ENCODE measurements around the gene CHIC1.
"Not testable (repeated sequence)": the region's sequence is repeated elsewhere in the genome, so short reads cannot be mapped to it uniquely, and the experiment has no call there.

Gene CHIC1

DNA sequence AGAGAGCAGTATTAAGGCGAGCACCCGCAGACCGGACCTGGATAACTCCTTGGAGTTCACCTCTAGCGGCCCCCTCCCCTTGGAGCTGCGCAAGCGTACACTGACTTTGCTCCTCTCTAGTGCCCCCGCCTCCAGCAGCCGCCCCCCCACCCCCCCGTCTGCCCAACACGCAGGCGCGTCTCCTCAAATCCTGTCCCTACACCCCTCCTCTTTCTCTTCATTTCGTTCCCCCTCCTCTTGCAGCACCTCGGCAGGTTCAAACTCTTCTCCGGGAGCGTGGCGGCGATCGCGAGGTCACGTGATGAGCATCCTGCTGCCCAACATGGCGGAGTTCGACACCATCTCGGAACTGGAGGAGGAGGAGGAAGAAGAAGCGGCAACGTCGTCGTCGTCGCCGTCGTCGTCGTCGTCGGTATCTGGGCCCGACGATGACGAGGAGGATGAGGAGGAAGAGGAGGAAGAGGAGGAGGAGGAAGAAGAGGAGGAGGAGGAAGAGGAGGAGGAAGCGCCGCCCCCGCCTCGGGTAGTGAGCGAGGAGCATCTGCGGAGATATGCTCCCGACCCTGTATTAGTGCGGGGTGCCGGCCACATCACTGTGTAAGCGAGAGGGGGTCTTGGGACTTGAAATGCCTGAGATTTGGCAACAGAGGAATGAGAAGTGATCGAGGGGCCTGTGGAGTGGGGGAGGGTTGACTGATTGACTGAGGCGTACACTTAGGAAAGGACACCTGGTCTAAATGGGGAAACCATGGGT is at the start of gene CHIC1:
TSS of gene CHIC1 (plus strand) at position 214 of the 754 bp plus-strand sequence. CDS start at position 302, 88 bp downstream.
- Histone ChIP-seq H3K36me3 (ENCODE audit: insufficient read depth, low read length) (no peaks in the 10 kb centered on the region), H3K4me1 (ENCODE audit: insufficient read depth, low read length) (no peaks in the 10 kb centered on the region), H3K9ac (ENCODE audit: low read depth, low read length) (peak within 1 kb of the TSS; percentile 54), H3K9me3 (ENCODE audit: control insufficient read depth, insufficient read depth, low read length) (no peaks in the 10 kb centered on the region)

DNA sequence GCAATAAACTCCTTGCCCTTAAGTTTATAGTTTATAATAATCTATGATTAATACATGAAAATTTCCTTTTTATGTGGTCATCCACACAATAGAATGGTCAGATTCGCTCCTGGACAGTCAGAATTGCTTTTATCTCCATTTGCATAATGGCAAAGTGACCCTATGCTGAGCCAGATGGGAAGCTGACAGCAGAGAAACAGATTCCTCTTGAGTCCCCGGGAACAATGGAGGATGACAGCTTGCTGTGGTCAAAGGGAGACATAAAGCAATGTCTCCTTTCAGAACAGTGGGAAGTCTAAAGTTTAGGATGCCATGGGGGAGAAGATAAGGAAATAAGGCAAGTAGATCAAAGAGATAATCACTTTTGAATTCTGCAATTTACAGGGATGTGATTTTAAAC is 40.2 kb upstream of the CHIC1 start:
- H3K9me3 ChIP-seq (ENCODE audit: control insufficient read depth, insufficient read depth, low read length); H3K9ac ChIP-seq (ENCODE audit: low read depth, low read length); H3K36me3 ChIP-seq (ENCODE audit: insufficient read depth, low read length): not testable (repeated sequence)
- peaks cover 17% of the 10 kb centered on the region for H3K4me1 ChIP-seq (ENCODE audit: insufficient read depth, low read length)

DNA sequence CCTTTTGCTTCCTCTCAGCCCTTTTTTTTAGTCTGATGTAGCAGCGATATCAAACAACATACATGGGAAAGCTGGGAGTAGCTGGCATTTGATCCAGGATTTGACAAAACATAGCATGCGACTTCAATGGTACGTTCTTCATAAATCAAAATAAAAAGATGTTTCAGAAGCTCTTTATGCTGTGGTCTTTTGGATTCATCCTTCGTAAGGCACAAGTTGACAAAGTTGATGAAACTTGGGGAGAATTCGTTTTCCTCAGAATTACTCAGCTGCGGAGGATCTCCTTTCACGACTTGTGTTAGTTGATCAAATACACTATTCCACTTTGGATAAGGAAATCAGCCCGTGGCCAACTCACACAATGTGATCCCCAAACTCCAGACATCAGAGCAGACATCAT is 38.1 kb upstream of the CHIC1 start:
- Histone ChIP-seq H3K36me3 (ENCODE audit: insufficient read depth, low read length) (no peaks in the 10 kb centered on the region; the same call in 1 of the 2 replicates), H3K9me3 (ENCODE audit: control insufficient read depth, insufficient read depth, low read length) (peaks cover 6% of the 10 kb centered on the region), H3K9ac (ENCODE audit: low read depth, low read length) (no peak overlapping the region), H3K4me1 (ENCODE audit: insufficient read depth, low read length) (peaks cover 17% of the 10 kb centered on the region)

DNA sequence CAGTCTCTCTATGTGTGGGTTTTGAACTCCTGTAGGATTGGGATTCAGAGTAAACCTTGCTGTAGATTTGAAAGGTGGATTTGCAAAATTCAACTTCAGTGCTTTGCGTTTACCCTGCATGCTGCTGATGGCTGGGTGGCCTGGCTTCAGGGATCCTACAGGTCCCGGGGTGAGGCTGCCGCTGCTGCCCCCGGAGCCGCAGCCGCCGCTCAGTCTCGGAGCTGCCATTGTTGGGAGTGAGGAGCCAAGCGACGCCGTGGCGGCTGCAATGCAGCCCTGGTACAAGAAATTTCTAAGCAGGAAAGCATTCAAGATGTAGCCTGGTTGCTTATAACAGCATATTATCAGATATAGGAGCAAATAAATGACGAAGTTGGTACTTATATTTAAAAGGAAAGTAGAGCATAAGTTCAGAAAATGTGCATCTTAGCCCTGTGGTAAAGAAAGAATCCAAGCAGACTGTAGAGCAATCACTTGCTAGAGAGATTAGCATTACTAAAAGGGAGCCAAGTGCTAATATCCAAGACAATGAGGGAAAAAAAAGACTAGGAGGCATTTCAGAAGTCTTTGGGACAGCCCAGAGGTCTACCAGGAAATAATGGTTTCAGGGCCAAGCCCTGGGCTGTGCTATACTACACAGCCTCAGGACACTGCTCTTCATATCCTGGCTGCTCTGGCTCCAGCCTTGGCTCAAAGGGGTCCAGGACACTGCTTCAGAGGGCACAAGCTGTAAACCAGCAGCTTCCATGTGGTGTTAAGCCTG is 36.9 kb upstream of the CHIC1 start:
- Histone ChIP-seq H3K4me1 (ENCODE audit: insufficient read depth, low read length) (peaks cover 17% of the 10 kb centered on the region), H3K9ac (ENCODE audit: low read depth, low read length) (peak overlapping the region; percentile 29; the same call in 1 of the 2 replicates), H3K36me3 (ENCODE audit: insufficient read depth, low read length) (no peaks in the 10 kb centered on the region; the same call in 1 of the 2 replicates), H3K9me3 (ENCODE audit: control insufficient read depth, insufficient read depth, low read length) (peaks cover 6% of the 10 kb centered on the region)

DNA sequence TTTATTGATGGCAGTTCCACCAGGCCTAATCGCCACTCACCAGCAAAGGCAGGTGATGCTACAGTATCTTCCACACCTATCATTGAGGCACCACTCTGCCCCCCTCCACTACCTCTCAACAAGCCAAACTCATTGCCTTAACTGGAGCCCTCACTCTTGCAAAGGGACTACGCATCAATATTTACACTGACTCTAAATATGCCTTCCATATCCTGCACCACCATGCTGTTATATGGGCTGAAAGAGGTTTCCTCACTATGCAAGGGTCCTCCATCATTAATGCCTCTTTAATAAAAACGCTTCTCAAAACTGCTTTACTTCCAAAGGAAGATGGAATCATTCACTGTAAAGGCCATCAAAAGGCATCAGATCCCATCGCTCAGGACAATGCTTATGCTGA is 31.3 kb upstream of the CHIC1 start:
- not testable (repeated sequence) for H3K9ac ChIP-seq (ENCODE audit: low read depth, low read length); H3K36me3 ChIP-seq (ENCODE audit: insufficient read depth, low read length); H3K9me3 ChIP-seq (ENCODE audit: control insufficient read depth, insufficient read depth, low read length); H3K4me1 ChIP-seq (ENCODE audit: insufficient read depth, low read length)

DNA sequence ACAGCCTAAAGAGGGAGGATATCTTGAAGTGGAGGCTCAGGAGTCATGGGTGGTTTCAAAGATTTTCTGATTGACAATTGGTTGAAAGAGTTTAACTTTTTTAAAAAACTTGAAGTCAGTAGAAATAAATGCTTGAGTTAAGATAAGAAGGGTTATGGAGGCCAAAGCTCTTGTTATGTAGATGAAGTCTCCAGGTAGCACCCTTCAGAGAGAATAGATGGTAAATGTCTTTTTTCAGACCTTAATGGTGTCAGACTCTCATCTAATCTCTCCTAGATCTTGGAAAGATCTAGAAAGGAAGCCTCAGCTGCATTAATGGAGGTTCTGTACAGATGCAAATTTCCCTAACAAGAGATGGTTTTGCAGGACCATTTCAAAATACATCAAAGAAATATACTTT is 6.8 kb upstream of the CHIC1 start:
- H3K36me3 ChIP-seq (ENCODE audit: insufficient read depth, low read length) = no peaks in the 10 kb centered on the region

DNA sequence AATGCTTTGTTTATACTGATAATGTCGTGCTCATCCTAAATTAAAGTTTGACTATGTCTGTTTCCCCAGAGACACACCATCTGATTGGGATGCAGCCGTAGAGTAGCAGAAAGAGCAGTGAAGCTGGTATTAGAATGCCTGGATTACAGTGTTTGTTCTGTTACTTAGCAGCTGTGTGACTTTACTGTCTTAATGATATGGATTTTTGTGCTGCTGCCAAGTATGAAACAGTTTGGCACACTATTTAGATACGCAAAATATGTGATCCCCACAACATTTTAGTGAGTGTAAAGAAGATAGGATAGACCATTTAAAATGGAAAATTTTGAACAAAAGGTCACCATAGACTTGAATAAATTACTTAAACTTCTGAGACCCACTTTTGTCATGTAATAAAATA is 1.2 kb upstream of the CHIC1 start:
- H3K9me3 ChIP-seq (ENCODE audit: control insufficient read depth, insufficient read depth, low read length) = no peaks in the 10 kb centered on the region
- no peaks in the 10 kb centered on the region for H3K36me3 ChIP-seq (ENCODE audit: insufficient read depth, low read length)
- H3K4me1 ChIP-seq (ENCODE audit: insufficient read depth, low read length) = no peaks in the 10 kb centered on the region
- H3K9ac ChIP-seq (ENCODE audit: low read depth, low read length) = no peak overlapping the region

More for the DNA sequence above, 6.8 kb upstream of the CHIC1 start:
- no peaks in the 10 kb centered on the region for H3K9me3 ChIP-seq (ENCODE audit: control insufficient read depth, insufficient read depth, low read length)
- no peak overlapping the region for H3K9ac ChIP-seq (ENCODE audit: low read depth, low read length)
- peaks cover 4% of the 10 kb centered on the region; the same call in 1 of the 2 replicates for H3K4me1 ChIP-seq (ENCODE audit: insufficient read depth, low read length)

DNA sequence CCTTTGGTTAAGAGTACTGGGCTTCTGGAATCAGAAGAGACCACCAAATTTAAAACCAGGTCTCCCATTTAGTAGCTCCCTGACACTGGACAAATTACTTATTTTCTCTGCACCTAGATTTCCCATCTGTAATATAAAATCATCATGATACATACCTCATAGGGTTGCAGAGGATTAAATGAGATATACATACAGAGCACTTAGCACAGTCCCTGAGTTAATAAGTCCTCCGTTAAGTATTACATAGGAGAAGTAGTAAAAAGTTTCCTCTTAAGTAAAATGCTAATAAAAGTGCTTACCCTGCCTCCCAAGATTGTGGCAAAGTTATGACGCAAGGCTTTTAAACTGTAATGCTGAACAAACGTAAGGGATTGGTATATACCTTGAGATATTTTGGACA is 539 bp upstream of the CHIC1 start:
- H3K36me3 ChIP-seq (ENCODE audit: insufficient read depth, low read length) = no peaks in the 10 kb centered on the region
- peak overlapping the region; percentile 50 for H3K9ac ChIP-seq (ENCODE audit: low read depth, low read length)
- H3K9me3 ChIP-seq (ENCODE audit: control insufficient read depth, insufficient read depth, low read length) = no peaks in the 10 kb centered on the region
- no peaks in the 10 kb centered on the region for H3K4me1 ChIP-seq (ENCODE audit: insufficient read depth, low read length)

DNA sequence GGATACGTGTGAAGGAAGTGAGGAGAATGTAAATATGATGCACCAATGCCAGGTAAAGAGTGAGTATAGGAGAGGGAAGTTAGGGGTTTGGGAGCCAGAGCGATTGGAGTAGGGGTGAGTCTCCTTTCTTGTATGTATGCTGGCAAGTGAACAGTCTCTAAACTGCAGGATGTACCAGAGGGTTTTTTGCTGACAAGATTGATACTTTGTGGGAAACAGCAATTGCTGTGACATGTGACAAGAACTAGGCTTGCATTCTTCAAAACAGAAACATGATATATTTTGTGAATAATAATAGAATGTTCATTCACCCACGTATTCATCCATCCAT is 706 bp downstream of the CHIC1 start:
- H3K36me3 ChIP-seq (ENCODE audit: insufficient read depth, low read length) = no peaks in the 10 kb centered on the region
- H3K9ac ChIP-seq (ENCODE audit: low read depth, low read length) = peak overlapping the region; percentile 54
- no peaks in the 10 kb centered on the region for H3K4me1 ChIP-seq (ENCODE audit: insufficient read depth, low read length)
- no peaks in the 10 kb centered on the region for H3K9me3 ChIP-seq (ENCODE audit: control insufficient read depth, insufficient read depth, low read length)

DNA sequence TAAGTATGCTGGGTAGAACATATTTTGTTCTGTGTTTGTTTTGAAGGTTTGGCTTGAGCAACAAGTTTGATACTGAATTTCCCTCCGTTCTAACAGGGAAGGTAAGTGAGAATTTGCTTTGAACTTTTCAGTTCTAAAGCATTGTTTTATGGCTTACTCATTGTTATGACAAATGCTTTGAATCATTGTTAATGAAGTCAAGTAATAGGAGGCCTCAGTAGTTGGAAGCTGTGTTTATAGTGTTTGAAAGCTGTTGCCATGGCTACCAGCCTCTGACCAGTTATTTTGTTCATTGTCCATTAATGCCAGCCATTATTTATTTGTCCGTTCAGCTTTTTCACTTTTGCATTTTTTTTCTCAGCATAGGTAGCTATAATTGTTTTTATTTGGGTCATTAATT is 14.4 kb downstream of the CHIC1 start:
- Histone ChIP-seq H3K4me1 (ENCODE audit: insufficient read depth, low read length) (peaks cover 3% of the 10 kb centered on the region; the same call in 1 of the 2 replicates), H3K36me3 (ENCODE audit: insufficient read depth, low read length) (peaks cover 5% of the 10 kb centered on the region), H3K9ac (ENCODE audit: low read depth, low read length) (no peak overlapping the region), H3K9me3 (ENCODE audit: control insufficient read depth, insufficient read depth, low read length) (no peaks in the 10 kb centered on the region; the same call in 1 of the 2 replicates)

DNA sequence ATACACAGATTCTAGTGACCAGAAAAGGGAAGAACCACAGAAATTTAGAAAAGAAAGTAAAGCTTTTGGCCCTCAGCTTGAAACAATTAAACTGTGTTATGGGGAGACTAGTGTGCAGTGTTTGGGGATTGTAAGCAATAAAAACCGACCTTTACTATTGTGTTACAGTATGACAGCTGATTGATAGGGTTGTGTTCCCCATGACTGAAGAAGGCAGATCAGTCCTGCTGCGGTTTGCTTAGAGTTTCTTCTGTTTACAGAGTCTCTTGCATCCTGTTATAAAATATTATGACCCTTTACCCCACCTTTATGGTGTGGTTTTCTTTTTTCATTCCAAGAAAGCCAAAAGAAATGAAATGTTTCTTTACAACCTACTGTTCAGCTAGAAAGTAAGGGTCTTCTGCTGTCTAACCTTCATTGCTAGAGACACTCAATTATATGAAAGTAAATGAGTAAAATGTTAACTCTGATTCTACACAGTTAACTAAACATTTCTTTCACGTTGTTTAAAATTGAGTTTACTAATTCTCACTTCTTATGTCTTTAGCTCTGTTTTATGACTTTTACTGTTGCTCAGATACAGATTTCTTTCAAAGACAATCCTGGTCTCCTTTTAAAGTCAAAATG is 18.1 kb downstream of the CHIC1 start:
- peaks cover 3% of the 10 kb centered on the region; the same call in 1 of the 2 replicates for H3K4me1 ChIP-seq (ENCODE audit: insufficient read depth, low read length)
- H3K9me3 ChIP-seq (ENCODE audit: control insufficient read depth, insufficient read depth, low read length) = no peaks in the 10 kb centered on the region
- H3K9ac ChIP-seq (ENCODE audit: low read depth, low read length) = no peak overlapping the region
- no peaks in the 10 kb centered on the region for H3K36me3 ChIP-seq (ENCODE audit: insufficient read depth, low read length)

DNA sequence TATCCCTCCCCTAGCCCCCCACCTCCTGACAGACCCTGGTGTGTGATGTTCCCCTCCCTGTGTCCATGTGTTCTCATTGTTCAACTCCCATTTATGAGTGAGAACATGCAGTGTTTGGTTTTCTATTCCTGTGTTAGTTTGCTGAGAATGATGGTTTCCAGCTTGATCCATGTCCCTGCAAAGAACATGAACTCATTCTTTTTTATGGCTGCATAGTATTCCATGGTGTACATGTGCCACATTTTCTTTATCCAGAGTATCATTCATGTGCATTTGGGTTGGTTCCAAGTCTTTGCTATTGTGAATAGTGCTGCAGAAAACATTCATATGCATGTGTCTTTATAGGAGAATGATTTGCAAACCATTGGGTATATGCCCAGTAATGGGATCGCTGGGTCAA is 34.8 kb downstream of the CHIC1 start:
- not testable (repeated sequence) for H3K9ac ChIP-seq (ENCODE audit: low read depth, low read length); H3K4me1 ChIP-seq (ENCODE audit: insufficient read depth, low read length)

DNA sequence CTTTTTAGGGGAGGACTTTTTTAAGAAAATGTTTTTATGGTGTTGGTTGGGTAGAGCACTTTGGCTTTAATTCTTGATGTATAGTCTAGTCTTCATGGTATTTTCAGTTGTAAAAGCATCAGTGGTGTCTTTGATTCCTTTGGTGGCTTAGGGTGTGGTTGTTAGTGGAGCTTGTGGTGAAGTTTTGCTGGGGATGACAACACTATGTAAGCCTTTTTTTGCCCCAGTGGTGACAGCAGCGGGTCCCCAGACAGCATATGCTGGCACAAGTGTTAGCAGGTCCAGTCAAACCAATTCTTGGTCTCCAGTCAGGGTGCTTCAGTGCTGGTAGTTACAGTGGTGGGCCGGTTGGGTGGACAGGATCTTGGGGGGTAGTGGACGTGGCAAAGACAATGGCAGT is 52.0 kb downstream of the CHIC1 start:
- peaks cover 4% of the 10 kb centered on the region for H3K9me3 ChIP-seq (ENCODE audit: control insufficient read depth, insufficient read depth, low read length)
- no peak overlapping the region for H3K9ac ChIP-seq (ENCODE audit: low read depth, low read length)
- H3K4me1 ChIP-seq (ENCODE audit: insufficient read depth, low read length) = no peaks in the 10 kb centered on the region
- no peaks in the 10 kb centered on the region for H3K36me3 ChIP-seq (ENCODE audit: insufficient read depth, low read length)

More for the DNA sequence above, 34.8 kb downstream of the CHIC1 start:
- H3K9me3 ChIP-seq (ENCODE audit: control insufficient read depth, insufficient read depth, low read length); H3K36me3 ChIP-seq (ENCODE audit: insufficient read depth, low read length): not testable (repeated sequence)

DNA sequence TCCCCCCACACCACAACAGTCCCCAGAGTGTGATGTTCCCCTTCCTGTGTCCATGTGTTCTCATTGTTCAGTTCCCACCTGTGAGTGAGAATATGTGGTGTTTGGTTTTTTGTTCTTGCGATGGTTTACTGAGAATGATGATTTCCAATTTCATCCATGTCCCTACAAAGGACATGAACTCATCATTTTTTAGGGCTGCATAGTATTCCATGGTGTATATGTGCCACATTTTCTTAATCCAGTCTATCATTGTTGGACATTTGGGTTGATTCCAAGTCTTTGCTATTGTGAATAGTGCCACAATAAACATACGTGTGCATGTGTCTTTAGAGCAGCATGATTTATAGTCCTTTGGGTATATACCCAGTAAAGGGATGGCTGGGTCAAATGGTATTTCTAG is 78.7 kb downstream of the CHIC1 start:
- not testable (repeated sequence) for H3K9ac ChIP-seq (ENCODE audit: low read depth, low read length); H3K36me3 ChIP-seq (ENCODE audit: insufficient read depth, low read length); H3K4me1 ChIP-seq (ENCODE audit: insufficient read depth, low read length)
- H3K9me3 ChIP-seq (ENCODE audit: control insufficient read depth, insufficient read depth, low read length) = peaks cover 12% of the 10 kb centered on the region; the same call in 1 of the 2 replicates
